ENCODE data around the gene ZDHHC11B.
"Not testable (repeated sequence)": the region's sequence is repeated elsewhere in the genome, so short reads cannot be mapped to it uniquely, and the experiment has no call there.

DNA sequence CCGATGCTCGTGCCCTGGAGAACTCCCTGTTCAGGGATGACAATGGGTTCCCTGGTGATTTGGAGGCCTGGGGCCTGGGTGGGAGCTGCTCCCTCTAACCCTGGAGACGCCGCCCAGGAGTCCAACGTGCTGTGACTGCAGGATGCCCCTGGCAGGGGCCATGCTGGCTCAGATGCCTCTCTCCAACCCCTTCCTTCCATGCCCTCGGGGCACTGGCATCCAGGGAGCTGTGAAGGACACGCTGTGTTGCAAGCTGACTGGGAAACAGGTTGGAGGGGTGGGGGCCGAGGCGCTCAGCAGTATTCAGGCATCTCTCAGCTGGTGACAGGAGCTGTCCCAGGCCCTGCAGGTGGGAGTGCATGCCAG is 9.0 kb downstream of the ZDHHC11B start:
- not testable (repeated sequence) for TF ChIP-seq POLR2A (IDR thresholded peaks at IDR 0.05)
- TF ChIP-seq, protein P1, sequence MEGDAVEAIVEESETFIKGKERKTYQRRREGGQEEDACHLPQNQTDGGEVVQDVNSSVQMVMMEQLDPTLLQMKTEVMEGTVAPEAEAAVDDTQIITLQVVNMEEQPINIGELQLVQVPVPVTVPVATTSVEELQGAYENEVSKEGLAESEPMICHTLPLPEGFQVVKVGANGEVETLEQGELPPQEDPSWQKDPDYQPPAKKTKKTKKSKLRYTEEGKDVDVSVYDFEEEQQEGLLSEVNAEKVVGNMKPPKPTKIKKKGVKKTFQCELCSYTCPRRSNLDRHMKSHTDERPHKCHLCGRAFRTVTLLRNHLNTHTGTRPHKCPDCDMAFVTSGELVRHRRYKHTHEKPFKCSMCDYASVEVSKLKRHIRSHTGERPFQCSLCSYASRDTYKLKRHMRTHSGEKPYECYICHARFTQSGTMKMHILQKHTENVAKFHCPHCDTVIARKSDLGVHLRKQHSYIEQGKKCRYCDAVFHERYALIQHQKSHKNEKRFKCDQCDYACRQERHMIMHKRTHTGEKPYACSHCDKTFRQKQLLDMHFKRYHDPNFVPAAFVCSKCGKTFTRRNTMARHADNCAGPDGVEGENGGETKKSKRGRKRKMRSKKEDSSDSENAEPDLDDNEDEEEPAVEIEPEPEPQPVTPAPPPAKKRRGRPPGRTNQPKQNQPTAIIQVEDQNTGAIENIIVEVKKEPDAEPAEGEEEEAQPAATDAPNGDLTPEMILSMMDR (IDR thresholded peaks at IDR 0.05), result not testable (repeated sequence)
